COLO668 (cell line): Measurements from ENCODE around the gene TP53AIP1.

Experiments
- DNase-seq: peaks from one replicate; lab custom pipeline; 2025; ENCODE audit not compliant: unreplicated experiment; lab: John Stamatoyannopoulos, UW

Gene TP53AIP1

GRCh38 chr11:128891913-128892398 lies 50.7 kb downstream of the TP53AIP1 start:
- DNase-seq, result no peak

DNA sequence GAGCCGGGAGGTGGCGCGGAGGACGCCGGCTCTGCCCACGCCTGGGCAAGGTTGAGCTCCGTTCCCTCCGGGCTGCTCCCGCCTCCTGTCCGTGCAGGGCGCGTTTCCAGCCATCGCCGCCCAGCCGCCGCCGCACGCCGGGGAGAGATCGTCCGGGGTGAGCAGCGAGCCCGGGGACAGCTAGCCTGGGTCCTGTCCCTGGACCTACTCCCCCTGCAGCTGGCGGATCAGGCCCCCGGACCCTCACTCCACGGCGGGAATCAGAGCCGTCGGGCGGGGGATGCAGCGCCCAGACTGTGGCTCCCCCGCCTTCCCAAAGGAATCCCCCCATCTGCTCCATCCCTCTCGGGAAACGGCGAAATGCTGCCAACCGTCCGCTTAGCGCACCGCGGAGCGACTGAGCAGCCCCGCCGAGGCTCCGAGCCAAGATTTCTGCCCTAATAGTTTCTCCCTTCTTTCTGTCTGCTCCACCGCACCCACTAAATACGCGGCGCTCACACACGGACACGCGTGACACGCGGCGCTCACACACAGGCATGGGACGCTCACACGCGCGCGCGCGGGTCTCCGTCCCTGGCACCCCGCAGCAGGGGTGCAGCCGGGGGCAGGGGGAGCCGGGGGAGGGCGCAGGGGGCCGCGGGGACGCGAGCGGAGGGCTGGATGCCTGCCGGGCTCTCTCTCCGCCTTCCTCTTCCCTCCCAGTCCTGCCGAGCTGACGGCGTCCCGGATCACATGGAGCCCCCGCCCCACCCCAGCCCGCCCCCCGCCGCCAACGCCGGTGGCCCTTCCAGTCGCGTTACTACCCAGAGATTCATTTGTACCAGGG lies 51.9 kb downstream of the TP53AIP1 start, which contains the start of gene KCNJ5:
Gene KCNJ5, plus strand, starts transcription at position 814 of the 826 bp plus-strand sequence. CDS start 19,918 bp downstream, outside the sequence.
- peak; percentile 54 for DNase-seq

GRCh38 chr11:128890216-128890542 lies 52.5 kb downstream of the TP53AIP1 start:
- no peak for DNase-seq

GRCh38 chr11:128889657-128890213 lies 52.9 kb downstream of the TP53AIP1 start:
- DNase-seq, result no peak

- DNase-seq, result no peak
These were observed 54.4 kb downstream of the TP53AIP1 start for GRCh38 chr11:128888034-128888985.

DNA sequence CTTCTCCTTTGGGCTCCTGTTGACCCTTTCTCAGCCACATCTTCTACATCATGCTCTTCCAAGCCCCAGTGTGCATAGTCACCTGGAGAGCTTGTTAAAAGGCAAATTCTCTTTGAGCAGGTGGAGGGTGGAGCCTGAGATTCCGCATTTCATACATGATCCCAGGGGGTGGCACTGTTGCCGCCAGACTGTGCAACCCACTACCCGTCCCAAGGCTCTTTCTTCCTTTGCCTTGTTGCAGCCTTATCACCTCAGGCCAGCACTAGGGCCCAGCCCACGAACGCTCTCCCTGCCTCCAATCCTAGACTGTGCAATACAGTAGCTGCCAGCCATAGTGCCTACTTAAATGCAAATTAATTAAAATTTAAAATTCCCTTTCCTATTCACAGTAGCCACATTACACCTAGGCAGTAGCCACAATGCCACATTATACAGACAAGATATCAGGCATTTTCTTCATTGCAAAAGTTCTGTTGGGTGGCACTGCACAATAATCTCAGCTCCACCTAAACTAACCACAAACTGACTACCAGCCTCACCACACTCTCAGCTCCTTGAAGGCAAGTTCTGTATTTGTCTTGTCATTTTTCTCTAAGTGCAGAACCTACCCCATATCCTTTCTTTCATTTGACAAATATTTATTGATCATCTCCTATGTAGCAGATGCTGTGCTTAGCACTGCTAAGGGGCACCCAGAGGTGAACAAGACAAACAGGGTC lies 56.1 kb downstream of the TP53AIP1 start:
- peak; percentile 29 for DNase-seq
